Amniotic stem cell (primary cell): Measurements from ENCODE around the gene MDM2.
"Not testable (repeated sequence)": the region's sequence is repeated elsewhere in the genome, so short reads cannot be mapped to it uniquely, and the experiment has no call there.

Source experiments
- DNase-seq: peaks from one replicate; lab custom pipeline; 2025; lab: John Stamatoyannopoulos, UW

MDM2 gene

GRCh38 chr12:68786929-68787328 is 21.0 kb upstream of the MDM2 start:
- DNase-seq = no peak

- no peak for DNase-seq
Observed at GRCh38 chr12:68788554-68789143, 19.3 kb upstream of the MDM2 start.

- no peak for DNase-seq
Observed at GRCh38 chr12:68789144-68789878, 18.7 kb upstream of the MDM2 start.

GRCh38 chr12:68790081-68790951 is 17.7 kb upstream of the MDM2 start:
- DNase-seq = no peak

- DNase-seq = no peak
Observed at GRCh38 chr12:68790952-68791234, 17.1 kb upstream of the MDM2 start.

GRCh38 chr12:68791897-68792481 is 16.0 kb upstream of the MDM2 start:
- no peak for DNase-seq

- DNase-seq = no peak
Observed at GRCh38 chr12:68792952-68793351, 15.0 kb upstream of the MDM2 start.

GRCh38 chr12:68793436-68793835 is 14.5 kb upstream of the MDM2 start:
- no peak for DNase-seq

GRCh38 chr12:68793975-68794652 is 13.9 kb upstream of the MDM2 start:
- DNase-seq = no peak

GRCh38 chr12:68794653-68795251 is 13.2 kb upstream of the MDM2 start:
- no peak for DNase-seq

GRCh38 chr12:68796399-68796798 is 11.6 kb upstream of the MDM2 start:
- no peak for DNase-seq

GRCh38 chr12:68798882-68799234 is 9.1 kb upstream of the MDM2 start:
- DNase-seq = no peak

GRCh38 chr12:68800294-68800693 is 7.7 kb upstream of the MDM2 start:
- DNase-seq = no peak

- DNase-seq = not testable (repeated sequence)
Observed at GRCh38 chr12:68801124-68801523, 6.9 kb upstream of the MDM2 start.

- not testable (repeated sequence) for DNase-seq
Observed at GRCh38 chr12:68802372-68802745, 5.6 kb upstream of the MDM2 start.

GRCh38 chr12:68802911-68803651 is 4.9 kb upstream of the MDM2 start:
- not testable (repeated sequence) for DNase-seq

GRCh38 chr12:68803948-68804656 is 3.9 kb upstream of the MDM2 start:
- no peak for DNase-seq

- no peak for DNase-seq
Observed at GRCh38 chr12:68804657-68805591, 3.1 kb upstream of the MDM2 start.

- DNase-seq = no peak
Observed at GRCh38 chr12:68805592-68806120, 2.3 kb upstream of the MDM2 start.
